ENCODE data around the gene TRAPPC11. TPM values are rescaled to one million over a fixed set of nuclear protein-coding genes. Genes with fewer than 3 reads are reported as not detected.
"Not testable (repeated sequence)": the region's sequence is repeated elsewhere in the genome, so short reads cannot be mapped to it uniquely, and the experiment has no call there.

The TRAPPC11 gene
- total RNA-seq, 2 experiments from 2014 or later, result 14.7 to 19.2 TPM

GRCh38 chr4:183721207-183722081, 62.4 kb downstream of the TRAPPC11 start:
- peak; percentile 35 for TF ChIP-seq CTCF (IDR thresholded peaks at IDR 0.05)
- ChIA-PET POLR2A (no interaction called here), CTCF (interaction anchor here (0.7 to 0.8 kb wide), 2 partner anchors 278 to 460 kb away, joined by 3 read pairs; no protein-coding TSS in a partner anchor)
- H3K27me3 Mint-ChIP-seq, result no peaks in the 10 kb centered on the region
- Histone ChIP-seq H3K36me3 (ENCODE audit: insufficient read depth, low read length) (no peaks in the 10 kb centered on the region), H3K4me1 (ENCODE audit: insufficient read depth, low read length) (peaks cover 23% of the 10 kb centered on the region), H3K9me3 (ENCODE audit: control insufficient read depth in 1 of 2, insufficient read depth in 1 of 2, low read length in 2 of 2) (no peaks in the 10 kb centered on the region), H3K27ac (ENCODE audit: low read depth in 1 of 2, low read length in 2 of 2) (no peak overlapping the region), H3K27me3 (ENCODE audit: control insufficient read depth in 1 of 2, insufficient read depth in 2 of 2, low read length in 2 of 2) (no peaks in the 10 kb centered on the region), H3K4me3 (ENCODE audit: low read length) (peak overlapping the region; percentile 58)
- intact Hi-C loops (cut with DNase I, micrococcal nuclease), result loop anchor here in 1 of 2 experiments (5.0 kb wide), 1 partner anchor 249 kb away; no protein-coding TSS in a partner anchor
- ATAC-seq (ENCODE audit: poor library complexity) (peak; percentile 58), DNase-seq (peak; percentile 26 to 70 (median 44))
- peak overlapping the region; percentile 45 for H3K27ac Mint-ChIP-seq
- H3K4me3 Mint-ChIP-seq, result peak overlapping the region; percentile 81
- no peaks in the 10 kb centered on the region for H3K9me3 Mint-ChIP-seq
- H3K36me3 Mint-ChIP-seq (ENCODE audit: low read depth), result no peaks in the 10 kb centered on the region
- H3K4me1 Mint-ChIP-seq (ENCODE audit: low read depth), result peaks cover 15% of the 10 kb centered on the region

GRCh38 chr4:183722731-183723560, 63.9 kb downstream of the TRAPPC11 start:
- TF ChIP-seq CTCF (IDR thresholded peaks at IDR 0.05), result no peak
- Histone ChIP-seq H3K27ac (ENCODE audit: low read depth in 1 of 2, low read length in 2 of 2) (no peak overlapping the region), H3K4me1 (ENCODE audit: insufficient read depth, low read length) (peaks cover 23% of the 10 kb centered on the region), H3K36me3 (ENCODE audit: insufficient read depth, low read length) (no peaks in the 10 kb centered on the region), H3K27me3 (ENCODE audit: control insufficient read depth in 1 of 2, insufficient read depth in 2 of 2, low read length in 2 of 2) (no peaks in the 10 kb centered on the region), H3K4me3 (ENCODE audit: low read length) (peak overlapping the region; percentile 58), H3K9me3 (ENCODE audit: control insufficient read depth in 1 of 2, insufficient read depth in 1 of 2, low read length in 2 of 2) (no peaks in the 10 kb centered on the region)
- peaks cover 15% of the 10 kb centered on the region for H3K4me1 Mint-ChIP-seq (ENCODE audit: low read depth)
- ChIA-PET POLR2A (interaction anchor here (0.6 kb wide), 1 partner anchor 75 kb away, joined by 3 read pairs; no protein-coding TSS in a partner anchor), CTCF (no interaction called here)
- H3K4me3 Mint-ChIP-seq, result peak overlapping the region; percentile 91
- DNase-seq (peak; percentile 9 to 73 (median 34)), ATAC-seq (ENCODE audit: poor library complexity) (peak; percentile 57)
- peak overlapping the region; percentile 80 for H3K27ac Mint-ChIP-seq
- H3K9me3 Mint-ChIP-seq, result no peaks in the 10 kb centered on the region
- no peaks in the 10 kb centered on the region for H3K27me3 Mint-ChIP-seq
- intact Hi-C loops (cut with DNase I, micrococcal nuclease), result loop anchor here in 1 of 2 experiments (5.0 kb wide), 1 partner anchor 251 kb away; no protein-coding TSS in a partner anchor
- H3K36me3 Mint-ChIP-seq (ENCODE audit: low read depth), result no peaks in the 10 kb centered on the region

GRCh38 chr4:183723561-183724228, 64.6 kb downstream of the TRAPPC11 start:
- ATAC-seq (ENCODE audit: poor library complexity), result no peak
- H3K36me3 Mint-ChIP-seq (ENCODE audit: low read depth), result no peaks in the 10 kb centered on the region
- no peaks in the 10 kb centered on the region for H3K9me3 Mint-ChIP-seq
- Histone ChIP-seq H3K27me3 (ENCODE audit: control insufficient read depth in 1 of 2, insufficient read depth in 2 of 2, low read length in 2 of 2) (no peaks in the 10 kb centered on the region), H3K4me3 (ENCODE audit: low read length) (peak overlapping the region; percentile 58), H3K36me3 (ENCODE audit: insufficient read depth, low read length) (no peaks in the 10 kb centered on the region), H3K4me1 (ENCODE audit: insufficient read depth, low read length) (peaks cover 23% of the 10 kb centered on the region), H3K27ac (ENCODE audit: low read depth in 1 of 2, low read length in 2 of 2) (no peak overlapping the region), H3K9me3 (ENCODE audit: control insufficient read depth in 1 of 2, insufficient read depth in 1 of 2, low read length in 2 of 2) (no peaks in the 10 kb centered on the region)
- no peak for DNase-seq
- no peak for TF ChIP-seq CTCF (IDR thresholded peaks at IDR 0.05)
- no peaks in the 10 kb centered on the region for H3K27me3 Mint-ChIP-seq
- peaks cover 15% of the 10 kb centered on the region for H3K4me1 Mint-ChIP-seq (ENCODE audit: low read depth)
- peak overlapping the region; percentile 80 for H3K27ac Mint-ChIP-seq
- CTCF ChIA-PET, result no interaction called here
- intact Hi-C loops (cut with DNase I, micrococcal nuclease), result loop anchor here in 1 of 2 experiments (5.0 kb wide), 1 partner anchor 251 kb away; no protein-coding TSS in a partner anchor
- POLR2A ChIA-PET, result interaction anchor here (0.6 kb wide), 1 partner anchor 75 kb away, joined by 3 read pairs; no protein-coding TSS in a partner anchor
- peak overlapping the region; percentile 91 for H3K4me3 Mint-ChIP-seq

- H3K9me3 ChIP-seq (ENCODE audit: control insufficient read depth in 1 of 2, insufficient read depth in 1 of 2, low read length in 2 of 2); H3K27me3 Mint-ChIP-seq; POLR2A ChIA-PET; H3K27me3 ChIP-seq (ENCODE audit: control insufficient read depth in 1 of 2, insufficient read depth in 2 of 2, low read length in 2 of 2); DNase-seq; intact Hi-C loops (cut with DNase I, micrococcal nuclease); ATAC-seq (ENCODE audit: poor library complexity); H3K36me3 ChIP-seq (ENCODE audit: insufficient read depth, low read length); H3K27ac ChIP-seq (ENCODE audit: low read depth in 1 of 2, low read length in 2 of 2); H3K27ac Mint-ChIP-seq; CTCF ChIA-PET; H3K4me3 ChIP-seq (ENCODE audit: low read length); H3K36me3 Mint-ChIP-seq (ENCODE audit: low read depth); H3K9me3 Mint-ChIP-seq; H3K4me3 Mint-ChIP-seq: not testable (repeated sequence)
- peaks cover 15% of the 10 kb centered on the region for H3K4me1 Mint-ChIP-seq (ENCODE audit: low read depth)
- H3K4me1 ChIP-seq (ENCODE audit: insufficient read depth, low read length), result peaks cover 23% of the 10 kb centered on the region
These were observed 66.5 kb downstream of the TRAPPC11 start for GRCh38 chr4:183725585-183725984.

All from CD4-positive, alpha-beta T cell (primary cell).